Measurements from ENCODE around the gene GGTA1.

GRCh38 chr9:121434969-121435368, 64.7 kb downstream of the GGTA1 start:
- TF ChIP-seq POLR2AphosphoS5 (IDR thresholded peaks at IDR 0.05): no peak
- TF ChIP-seq POLR2A (IDR thresholded peaks at IDR 0.05; ENCODE audit: low read depth): no peak
- TF ChIP-seq CTCF (IDR thresholded peaks at IDR 0.05): no peak
